GM21423 (cell line): ENCODE results near the gene TSHZ2.

ENCODE experiments used
- ATAC-seq: cut with Tn5 transposase; IDR thresholded peaks from one replicate; pipeline ENCODE4 v1.9.1; 2021; ENCODE audit warnings: mild to moderate bottlenecking, moderate library complexity; ENCODE audit not compliant: unreplicated experiment

Gene TSHZ2

DNA sequence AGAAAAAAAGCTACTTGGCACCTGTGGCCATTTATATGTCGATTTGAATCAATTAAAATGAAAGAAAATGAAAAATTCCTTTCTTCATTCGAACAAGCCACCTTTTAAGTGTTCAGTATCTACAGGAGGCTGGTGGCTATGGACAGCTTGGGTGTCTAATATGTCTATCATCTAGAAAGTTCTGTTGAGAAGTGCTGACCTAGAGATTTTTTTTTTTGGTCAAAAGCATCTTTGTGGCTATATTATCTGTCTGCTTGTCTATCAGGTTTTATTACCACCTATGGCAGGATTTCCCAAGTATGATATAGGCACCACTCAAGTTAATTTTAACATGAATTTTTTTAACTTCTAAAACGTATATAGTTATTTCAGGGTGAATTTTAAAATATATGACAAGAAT, 250.8 kb downstream of the TSHZ2 start:
- no peak for ATAC-seq

DNA sequence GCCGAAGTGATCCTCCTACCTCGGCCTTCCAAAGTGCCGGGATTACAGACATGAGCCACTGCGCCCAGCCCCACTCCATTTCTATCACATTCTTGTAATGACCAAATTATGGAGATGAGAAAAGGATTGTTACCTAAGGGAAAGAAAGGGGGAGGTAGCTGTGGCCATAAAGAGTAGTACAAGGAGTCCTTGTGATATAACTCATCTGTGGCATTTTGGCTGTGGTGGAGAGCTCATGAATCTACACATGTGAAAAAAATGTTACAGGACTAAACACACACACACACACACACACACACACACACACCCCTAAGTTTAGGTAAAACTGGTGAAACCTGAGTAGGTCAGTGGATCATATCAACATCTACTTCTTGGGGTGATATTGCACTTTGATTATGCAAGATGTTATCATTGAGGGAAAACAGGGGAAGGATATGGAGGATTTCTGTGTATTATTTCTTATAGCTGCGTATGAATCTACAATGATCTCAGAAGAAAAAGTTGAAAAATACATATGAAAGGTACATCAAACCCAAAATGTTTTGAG, 251.5 kb downstream of the TSHZ2 start:
- no peak for ATAC-seq

DNA sequence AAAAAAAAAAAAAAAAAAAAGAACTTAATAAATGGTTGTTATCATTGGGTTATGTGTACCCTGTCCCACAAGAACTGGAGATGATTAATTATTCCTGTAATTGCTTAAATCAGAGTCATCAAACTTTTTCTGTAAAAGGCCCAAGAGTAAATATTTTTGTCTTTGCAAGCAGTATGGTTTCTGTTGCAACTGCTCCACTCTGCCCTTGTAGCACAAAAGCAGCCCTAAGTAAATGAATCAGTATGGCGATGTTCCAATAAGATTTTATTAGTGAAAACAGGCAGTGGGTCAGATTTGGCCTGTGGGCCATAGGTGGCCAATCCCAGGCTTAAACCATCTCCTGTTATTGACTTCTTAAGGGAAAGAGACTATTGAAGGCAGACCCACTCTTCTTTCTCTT, 252.7 kb downstream of the TSHZ2 start:
- no peak for ATAC-seq

DNA sequence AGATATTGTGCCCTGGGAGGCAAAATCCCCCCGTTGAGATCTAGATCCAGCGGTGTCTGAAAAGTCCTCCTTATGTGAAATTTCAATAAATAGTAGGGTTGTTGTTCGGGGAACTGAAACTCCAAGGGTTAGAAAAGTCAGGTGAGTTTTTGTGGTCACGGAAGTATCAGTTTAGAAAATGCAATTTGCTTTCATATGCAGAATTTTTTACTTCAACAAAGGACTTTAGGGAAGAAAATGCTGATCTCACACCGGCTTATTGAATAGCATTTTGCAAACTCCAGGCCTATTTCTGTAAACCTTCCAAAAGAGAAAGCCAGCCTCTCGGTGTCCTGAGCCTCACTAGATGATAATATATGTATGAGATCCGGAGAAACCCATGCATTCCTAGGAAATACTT, 254.7 kb downstream of the TSHZ2 start:
- ATAC-seq: peak; percentile 58

DNA sequence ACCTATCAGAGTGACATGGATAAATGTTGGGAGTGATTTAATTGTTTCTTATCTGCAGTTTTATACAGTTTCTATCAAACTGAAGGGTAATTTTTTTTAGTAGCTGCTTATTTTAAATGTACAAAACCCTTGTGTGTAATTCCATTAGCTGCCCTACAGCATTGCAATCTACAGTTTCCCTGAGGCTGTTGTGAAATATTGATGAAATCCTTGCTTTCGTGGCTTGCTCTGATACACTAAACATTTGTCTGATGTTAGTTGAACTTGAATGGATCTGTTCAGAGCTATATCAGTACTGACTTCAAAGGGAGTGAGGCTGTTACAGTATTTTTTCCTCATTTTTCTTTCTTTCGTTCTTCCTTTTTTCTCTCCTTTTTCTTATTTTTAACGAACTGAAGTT, 255.4 kb downstream of the TSHZ2 start:
- ATAC-seq: no peak

DNA sequence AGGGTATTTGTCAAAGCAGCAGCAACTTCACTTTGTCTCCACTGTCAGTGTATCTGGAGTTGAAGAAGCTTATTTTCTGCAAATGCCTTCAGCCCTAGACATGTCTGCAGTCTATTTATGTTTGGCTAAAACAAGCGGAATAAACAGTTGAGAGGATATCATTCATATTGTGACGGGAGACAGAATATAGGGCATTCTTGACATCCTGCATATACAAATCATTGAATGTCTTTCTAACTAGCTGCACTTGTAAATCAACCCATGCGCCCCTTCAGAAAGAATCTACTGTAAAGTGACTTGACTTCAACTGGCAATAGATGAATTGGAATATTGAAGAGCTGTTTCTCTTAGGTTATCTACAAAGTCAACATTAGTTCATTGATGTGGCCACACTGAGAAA, 258.9 kb downstream of the TSHZ2 start:
- no peak for ATAC-seq

DNA sequence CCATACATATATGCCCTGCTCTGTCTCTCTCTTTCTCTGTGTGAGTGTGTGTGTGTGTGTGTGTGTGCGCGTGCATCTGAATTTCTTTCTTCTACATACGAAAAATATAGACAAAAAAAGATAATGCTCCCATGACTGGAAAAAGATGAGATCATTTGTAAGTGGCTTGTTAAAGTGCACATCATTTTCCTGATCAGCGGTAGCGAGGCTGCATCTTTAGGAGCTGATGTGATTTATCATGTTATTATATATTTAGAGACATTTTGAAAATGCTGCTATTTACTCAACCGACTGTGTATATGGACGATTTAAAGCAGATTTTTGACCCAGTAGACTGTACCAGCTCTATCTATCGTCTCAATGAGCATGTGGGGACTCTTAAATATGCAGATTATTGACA, 265.3 kb downstream of the TSHZ2 start:
- ATAC-seq: no peak

DNA sequence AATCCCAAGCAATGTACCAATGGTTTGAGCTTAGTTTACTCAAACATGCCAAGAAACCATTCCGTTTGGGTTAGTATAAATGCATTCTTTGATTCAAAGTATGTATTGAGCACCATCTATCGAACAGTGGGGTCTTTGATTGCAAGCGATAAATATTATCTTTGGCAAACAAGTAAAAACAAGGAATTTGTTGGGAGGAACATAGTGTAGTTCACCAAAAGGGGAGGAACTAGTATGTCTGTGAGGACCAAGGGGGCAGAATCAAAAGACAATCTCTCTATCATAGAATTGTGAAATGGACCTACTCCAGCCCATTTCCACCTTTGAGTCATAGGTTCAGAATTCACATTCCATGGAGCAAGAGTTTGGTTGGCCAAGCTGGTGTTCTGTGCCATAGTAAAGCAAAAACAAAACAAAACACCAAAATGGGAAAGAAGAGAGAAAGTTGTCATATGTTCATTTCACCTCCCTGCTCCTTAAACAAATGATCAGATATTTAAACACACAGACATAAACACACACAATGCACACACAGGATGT, 266.0 kb downstream of the TSHZ2 start:
- no peak for ATAC-seq

DNA sequence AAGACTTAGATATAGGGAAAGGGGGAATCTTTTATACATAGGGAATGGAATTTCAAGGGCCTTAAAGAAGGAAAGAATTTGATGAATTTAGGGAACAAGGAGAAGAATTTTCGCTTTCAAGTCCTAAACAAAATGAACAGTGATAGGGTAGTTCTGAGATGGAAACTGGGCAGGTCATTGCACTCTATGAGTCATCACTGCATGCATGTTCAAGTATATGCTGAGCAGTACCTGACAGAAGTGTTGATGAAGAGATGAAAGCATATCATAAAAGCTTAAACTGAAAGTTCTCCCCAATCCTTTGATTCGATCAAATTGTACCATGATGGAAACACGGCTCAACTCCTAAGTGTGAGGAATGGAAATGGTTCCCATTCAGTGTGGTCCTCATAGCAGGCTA, 271.0 kb downstream of the TSHZ2 start:
- no peak for ATAC-seq

DNA sequence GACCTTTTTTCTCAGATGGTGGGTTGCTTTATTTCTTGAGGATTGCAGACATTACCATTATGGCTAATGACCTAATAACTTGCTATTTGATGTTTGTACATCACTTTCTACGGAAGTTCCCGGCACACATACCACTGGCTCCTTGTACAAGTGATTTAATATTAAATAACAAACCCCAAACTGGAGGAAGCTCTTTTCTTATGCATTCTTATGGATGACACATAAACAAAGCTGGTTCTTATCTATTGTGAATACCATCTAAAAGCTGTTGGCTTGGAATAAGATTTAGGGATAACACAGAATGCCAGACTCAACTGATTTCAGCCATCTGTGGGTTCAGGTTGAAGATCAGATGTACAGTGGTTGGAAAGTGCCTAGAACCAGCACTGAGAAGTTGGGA, 272.6 kb downstream of the TSHZ2 start:
- no peak for ATAC-seq

DNA sequence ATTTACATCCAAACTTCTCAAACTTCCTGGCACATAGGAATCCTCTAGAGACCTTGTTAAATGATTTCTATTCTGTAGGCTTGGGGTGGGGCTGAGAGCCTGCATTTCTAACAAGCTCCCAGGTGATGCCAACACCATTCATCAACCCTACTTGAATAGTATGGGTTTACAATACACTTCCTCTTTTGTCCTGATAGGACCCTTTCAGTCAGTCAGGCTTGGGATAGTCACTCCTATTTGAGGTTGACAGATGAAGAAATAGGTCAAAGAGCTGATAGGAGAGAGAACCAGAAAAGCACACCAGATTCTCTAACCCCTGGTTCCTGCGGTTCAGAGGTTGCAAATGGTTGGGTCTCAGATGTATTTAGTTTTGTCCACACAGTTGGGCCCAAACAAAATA, 273.4 kb downstream of the TSHZ2 start:
- no peak for ATAC-seq

DNA sequence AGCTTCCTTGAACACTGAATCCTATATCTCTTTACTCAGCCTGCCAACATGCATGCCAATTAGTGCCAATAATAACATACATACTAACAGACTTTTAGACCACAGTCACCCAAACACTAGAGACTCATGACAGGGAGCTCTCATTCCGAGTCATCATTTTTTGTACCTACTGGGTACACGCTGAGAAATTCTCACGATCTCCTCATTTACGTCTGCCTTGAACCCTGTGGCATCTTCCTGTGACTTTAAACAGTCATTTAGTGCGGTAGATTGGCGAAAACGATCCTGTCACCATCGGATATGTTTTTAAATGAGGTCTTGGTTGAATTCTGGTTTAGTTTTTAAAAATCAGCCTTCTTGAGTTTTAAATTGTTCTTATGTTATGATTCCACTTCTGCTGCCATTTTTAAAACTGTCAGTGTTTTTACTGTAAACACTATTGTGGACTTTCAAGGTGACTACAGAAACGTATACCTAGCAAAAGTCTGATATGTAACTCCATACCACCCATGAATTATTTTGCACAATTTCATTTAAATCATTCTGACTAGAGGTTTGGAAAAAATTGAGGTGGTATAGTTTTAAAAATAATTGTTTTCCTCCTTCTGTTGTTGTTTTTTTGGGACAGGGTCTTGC, 275.4 kb downstream of the TSHZ2 start:
- no peak for ATAC-seq

DNA sequence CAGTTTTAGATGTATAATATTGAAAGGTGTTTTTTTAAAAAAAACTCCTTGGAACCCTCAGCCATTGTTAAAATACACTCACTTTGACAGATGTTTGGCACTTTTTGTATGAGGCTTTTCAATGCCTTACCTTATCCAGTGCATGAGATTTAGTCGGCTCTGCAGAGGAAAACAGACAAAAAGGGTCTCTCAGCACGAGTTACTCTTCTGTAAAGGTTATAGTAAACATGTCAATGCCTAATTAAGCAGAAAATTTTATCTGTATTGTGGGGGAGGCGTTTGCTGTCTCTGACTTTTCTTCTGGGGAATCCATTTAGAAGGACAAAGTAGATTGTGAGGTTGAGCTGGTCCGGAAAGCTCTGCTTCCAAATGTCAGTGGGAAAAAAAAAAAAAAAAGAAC, 278.3 kb downstream of the TSHZ2 start:
- ATAC-seq: no peak

DNA sequence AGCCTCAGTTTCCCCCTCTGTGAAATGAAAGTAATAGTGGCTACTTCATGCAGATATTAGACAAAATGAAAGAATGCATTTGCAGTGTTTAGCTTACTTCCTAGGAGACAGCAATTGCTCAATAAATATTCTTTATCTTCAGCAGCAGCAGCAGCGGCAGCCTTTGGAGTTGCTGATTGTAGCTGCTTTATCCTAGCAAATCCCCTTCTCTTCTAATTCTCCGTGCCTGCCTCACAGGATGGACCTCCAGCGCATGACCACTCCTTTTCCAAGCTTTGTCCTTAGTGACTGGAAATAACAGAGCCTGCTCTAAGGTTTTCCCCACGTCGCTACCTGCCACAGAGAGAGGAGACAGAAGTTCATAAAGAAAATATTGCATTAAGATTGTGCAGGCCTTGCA, 279.8 kb downstream of the TSHZ2 start:
- ATAC-seq: no peak

DNA sequence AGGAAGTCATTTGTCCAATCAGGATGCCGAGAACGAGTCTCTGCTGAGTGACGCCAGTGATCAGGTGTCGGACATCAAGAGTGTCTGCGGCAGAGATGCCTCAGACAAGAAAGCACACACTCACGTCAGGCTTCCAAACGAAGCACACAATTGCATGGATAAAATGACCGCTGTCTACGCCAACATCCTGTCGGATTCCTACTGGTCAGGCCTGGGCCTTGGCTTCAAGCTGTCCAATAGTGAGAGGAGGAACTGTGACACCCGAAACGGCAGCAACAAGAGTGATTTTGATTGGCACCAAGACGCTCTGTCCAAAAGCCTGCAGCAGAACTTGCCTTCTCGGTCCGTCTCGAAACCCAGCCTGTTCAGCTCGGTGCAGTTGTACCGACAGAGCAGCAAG, 281.5 kb downstream of the TSHZ2 start:
- no peak for ATAC-seq

DNA sequence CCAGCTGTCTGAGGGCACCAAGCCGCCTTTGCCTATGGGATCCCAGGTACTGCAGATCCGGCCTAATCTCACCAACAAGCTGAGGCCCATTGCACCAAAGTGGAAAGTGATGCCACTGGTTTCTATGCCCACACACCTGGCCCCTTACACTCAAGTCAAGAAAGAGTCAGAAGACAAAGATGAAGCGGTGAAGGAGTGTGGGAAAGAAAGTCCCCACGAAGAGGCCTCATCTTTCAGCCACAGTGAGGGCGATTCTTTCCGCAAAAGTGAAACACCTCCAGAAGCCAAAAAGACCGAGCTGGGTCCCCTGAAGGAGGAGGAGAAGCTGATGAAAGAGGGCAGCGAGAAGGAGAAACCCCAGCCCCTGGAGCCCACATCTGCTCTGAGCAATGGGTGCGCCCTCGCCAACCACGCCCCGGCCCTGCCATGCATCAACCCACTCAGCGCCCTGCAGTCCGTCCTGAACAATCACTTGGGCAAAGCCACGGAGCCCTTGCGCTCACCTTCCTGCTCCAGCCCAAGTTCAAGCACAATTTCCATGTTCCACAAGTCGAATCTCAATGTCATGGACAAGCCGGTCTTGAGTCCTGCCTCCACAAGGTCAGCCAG, 283.0 kb downstream of the TSHZ2 start:
- no peak for ATAC-seq

DNA sequence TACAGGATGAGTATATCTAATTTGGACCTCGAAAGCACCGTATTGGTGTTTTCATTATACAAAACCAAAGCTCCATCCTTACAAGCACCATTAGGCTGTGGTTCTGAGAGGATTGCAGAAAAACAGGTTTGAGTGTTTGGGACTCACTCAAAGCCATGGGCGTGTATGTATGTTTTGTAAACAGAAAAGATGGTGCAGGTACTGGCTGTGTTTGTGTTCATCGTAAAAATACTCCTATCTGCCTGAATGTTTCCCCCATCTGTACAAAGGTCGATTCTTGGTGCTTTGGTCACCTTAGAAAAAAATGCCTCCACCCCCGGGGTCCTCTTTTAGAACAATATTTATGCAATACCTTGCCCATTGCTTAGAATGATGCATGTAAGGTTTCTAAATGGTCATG, 286.6 kb downstream of the TSHZ2 start:
- no peak for ATAC-seq

DNA sequence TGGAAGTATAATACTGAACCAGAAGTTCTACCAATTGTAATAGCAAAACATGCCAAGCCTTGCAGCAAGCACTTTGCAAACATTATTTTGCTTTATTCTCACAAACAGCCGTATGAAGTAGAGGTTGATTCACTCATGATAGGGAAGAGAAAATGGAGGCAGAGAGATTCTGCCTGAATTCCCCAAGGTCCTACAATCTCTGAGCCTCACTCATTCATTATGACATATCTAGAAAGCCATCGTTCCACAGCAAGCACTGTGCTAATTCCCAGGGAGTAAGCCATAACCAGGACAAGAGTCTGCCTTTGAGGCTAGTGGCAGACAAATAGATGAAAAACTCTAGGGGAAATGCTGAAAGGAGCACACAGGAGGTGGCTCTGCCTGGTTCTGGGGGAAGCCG, 288.0 kb downstream of the TSHZ2 start:
- no peak for ATAC-seq

DNA sequence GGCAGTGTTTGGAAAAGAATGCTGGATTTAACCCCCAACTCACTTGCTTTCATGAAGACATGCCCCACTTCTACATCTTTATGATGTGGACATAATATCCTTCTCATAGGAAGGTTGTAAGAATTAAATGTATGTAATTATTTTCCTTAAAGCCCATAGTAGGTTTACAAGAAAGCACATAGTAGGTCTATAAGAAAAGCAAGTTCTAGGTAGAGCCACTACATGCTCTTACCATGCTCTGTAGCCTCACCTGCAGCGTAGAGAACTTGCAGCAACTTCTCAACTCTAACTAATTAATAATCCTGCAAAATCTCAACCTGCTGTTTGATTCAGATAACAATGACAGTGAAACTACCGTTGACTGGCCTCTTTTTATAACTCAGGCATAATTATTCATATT, 288.4 kb downstream of the TSHZ2 start:
- no peak for ATAC-seq

DNA sequence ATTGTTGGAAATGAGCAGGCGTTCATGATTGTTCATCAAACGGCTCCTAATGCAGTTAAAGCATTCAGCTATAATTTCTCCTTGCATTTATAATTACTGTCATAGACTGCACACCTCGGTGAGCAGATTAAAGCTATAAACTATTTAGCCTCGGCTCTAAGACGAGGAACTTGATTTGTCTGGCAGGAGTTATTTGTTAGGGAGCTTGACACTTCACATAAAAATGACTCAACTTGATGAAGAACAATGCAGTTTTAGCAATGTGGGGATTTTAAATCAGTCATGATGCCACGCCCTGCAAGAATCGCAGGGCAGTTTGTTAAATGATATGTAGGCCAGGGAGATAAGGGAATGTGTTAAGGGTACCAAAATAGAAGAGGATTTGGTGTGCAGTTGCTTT, 290.2 kb downstream of the TSHZ2 start:
- no peak for ATAC-seq

DNA sequence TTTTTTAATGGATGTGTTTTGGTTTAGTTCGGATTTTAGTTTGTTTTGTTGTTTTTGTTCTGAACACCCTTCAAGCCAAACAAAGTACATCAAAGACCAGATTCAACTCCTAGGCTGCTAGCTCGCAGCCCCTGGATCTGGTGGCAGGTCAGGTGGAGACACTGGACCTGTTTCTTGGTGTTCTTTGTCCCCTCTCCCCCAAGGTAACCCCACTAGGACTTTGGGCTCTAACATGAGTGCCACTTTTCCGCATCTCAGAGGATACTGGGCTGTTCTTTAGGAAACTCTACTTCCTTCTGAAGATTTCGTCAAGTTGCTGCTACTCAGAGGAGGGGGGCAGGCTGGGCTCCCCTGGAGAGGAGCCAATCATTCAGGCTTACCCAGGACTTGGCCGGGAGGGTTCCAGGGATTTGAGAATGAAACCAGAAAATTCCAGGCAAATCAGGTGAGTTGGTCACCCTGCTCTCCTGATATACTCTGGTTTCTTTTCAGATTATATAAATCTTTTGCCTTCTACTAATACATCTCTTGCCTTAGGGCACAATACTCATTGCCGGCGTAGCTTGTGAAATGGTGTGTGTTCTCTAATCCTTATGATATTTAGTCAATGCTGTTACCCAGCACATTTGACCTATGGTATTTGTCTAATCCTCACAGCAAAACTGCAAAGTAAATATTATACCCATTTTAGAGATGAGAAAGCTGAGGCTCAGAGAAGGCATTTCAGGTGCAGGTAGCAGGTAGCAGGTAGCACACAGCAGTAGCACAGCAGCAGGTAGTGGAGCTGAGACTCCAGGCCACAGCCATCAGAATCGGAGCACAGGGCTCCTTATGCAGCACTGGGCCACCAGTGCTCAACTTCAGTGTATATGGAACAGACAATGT, 291.6 kb downstream of the TSHZ2 start:
- no peak for ATAC-seq

DNA sequence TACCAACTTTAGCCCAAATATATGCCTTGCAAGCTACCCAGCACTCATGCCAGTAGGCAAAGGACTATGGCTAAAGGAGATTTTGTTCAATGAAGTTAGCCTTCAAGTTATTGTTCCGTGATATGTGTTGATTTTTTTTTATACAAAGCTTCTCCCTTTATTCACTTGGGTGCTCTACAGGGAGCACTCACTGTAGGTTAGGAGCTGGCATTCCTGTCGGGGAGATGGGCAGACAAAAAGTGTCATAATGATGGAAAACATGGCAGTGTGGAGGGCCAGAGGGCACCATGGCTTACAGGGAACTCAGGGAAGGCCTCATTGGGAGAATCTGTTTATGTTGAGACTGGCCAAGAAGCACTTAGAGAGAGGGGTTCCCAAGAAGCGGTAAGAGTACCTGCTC, 292.4 kb downstream of the TSHZ2 start:
- no peak for ATAC-seq
